H1 (cell line): ENCODE data around the gene SYNPO2L. TPM values are rescaled to one million over a fixed set of nuclear protein-coding genes. Genes with fewer than 3 reads are reported as not detected.

Source experiments
- CTCF ChIA-PET: fragments of 300-600 bp; sonication (Branson Sonifier 250); formaldehyde crosslinking; loops from one replicate; lab custom pipeline; 2021; ENCODE audit not compliant: partially characterized antibody; lab: Charles Lee
- POLR2A ChIA-PET: fragments of 300-600 bp; sonication (Branson Sonifier 250); formaldehyde crosslinking; loops from one replicate; lab custom pipeline; 2021; ENCODE audit warnings: inconsistent platforms; ENCODE audit not compliant: partially characterized antibody; lab: Charles Lee
- DNase-seq, 2 experiments: peaks; one replicate each; pipeline versions ENCODE4 v3.0.0 to v3.0.0-alpha.2; 2010 to 2022; ENCODE audit warnings: low spot score in 2 of 2, low read depth in 1 of 2, mixed read lengths in 1 of 2
- FAIRE-seq: peaks from 2 replicates; lab custom pipeline; 2011; peaks lifted over from hg19 to GRCh38; lab: Jason Lieb, UNC
- H2AFZ ChIP-seq: 2 replicates; pipeline ENCODE4 v1.8.1; 2012; ENCODE audit warnings: low read length, inconsistent platforms
- H2AK5ac ChIP-seq: 2 replicates; pipeline ENCODE4 v1.6.1; 2013; ENCODE audit warnings: low read depth, low read length
- H2BK120ac ChIP-seq: replicated peaks from 2 replicates; pipeline ENCODE3; 2013; ENCODE audit warnings: low read depth, low read length, inconsistent platforms
- H2BK12ac ChIP-seq: 2 replicates; pipeline ENCODE4 v1.6.1; 2013; ENCODE audit warnings: low read depth, low read length
- H2BK15ac ChIP-seq: 2 replicates; pipeline ENCODE4 v1.6.1; 2013; ENCODE audit warnings: low read length
- H2BK20ac ChIP-seq: 2 replicates; pipeline ENCODE4 v1.6.1; 2013; ENCODE audit warnings: low read length
- H2BK5ac ChIP-seq: 2 replicates; pipeline ENCODE4 v1.6.1; 2013; ENCODE audit warnings: low read depth, low read length
- H3K14ac ChIP-seq: 2 replicates; pipeline ENCODE4 v1.6.1; 2013; ENCODE audit warnings: inconsistent platforms; ENCODE audit not compliant: insufficient read length
- H3K18ac ChIP-seq: 2 replicates; pipeline ENCODE4 v1.6.1; 2013; ENCODE audit warnings: low read length; ENCODE audit errors: extremely low read depth
- H3K23ac ChIP-seq: 2 replicates; pipeline ENCODE4 v1.6.1; 2013; ENCODE audit warnings: inconsistent platforms; ENCODE audit not compliant: insufficient read length
- H3K23me2 ChIP-seq: 2 replicates; pipeline ENCODE4 v1.6.1; 2013; ENCODE audit warnings: low read depth, low read length
- H3K27ac ChIP-seq: 2 replicates; pipeline ENCODE4 v1.6.1; 2011; ENCODE audit warnings: low read depth, low read length, inconsistent platforms
- H3K27me3 ChIP-seq, 4 experiments: replicated peaks in 1 of 4; 1 replicate in 1 of 4; 2 replicates in 3 of 4; pipeline versions ENCODE4 v1.6.1 to v1.8.1; 2011 to 2013; ENCODE audit warnings: low read length in 3 of 4, mild to moderate bottlenecking in 3 of 4, inconsistent platforms in 2 of 4, mixed read lengths in 2 of 4, moderate library complexity in 1 of 4; ENCODE audit not compliant: control insufficient read depth in 3 of 4, insufficient read depth in 3 of 4; ENCODE audit errors: extremely low read depth in 1 of 4
- H3K36me3 ChIP-seq, 4 experiments: 2 replicates each; pipeline versions ENCODE4 v1.6.1 to v1.8.1; 2011 to 2013; ENCODE audit warnings: mild to moderate bottlenecking in 4 of 4, low read length in 3 of 4, moderate library complexity in 2 of 4, control low read depth in 1 of 4, inconsistent platforms in 1 of 4; ENCODE audit not compliant: insufficient read depth in 4 of 4, control insufficient read depth in 2 of 4
- H3K4ac ChIP-seq: replicated peaks from 2 replicates; pipeline ENCODE3; 2013; ENCODE audit warnings: low read length, low read depth, mixed read lengths, inconsistent platforms; ENCODE audit not compliant: insufficient read length
- H3K4me1 ChIP-seq, 4 experiments: replicated peaks in 1 of 4; 1 replicate in 1 of 4; 2 replicates in 3 of 4; pipeline versions ENCODE4 v1.6.1 to v1.8.1; 2011 to 2013; ENCODE audit warnings: low read length in 3 of 4, inconsistent platforms in 2 of 4, mixed read lengths in 1 of 4; ENCODE audit not compliant: insufficient read depth in 4 of 4, control insufficient read depth in 3 of 4
- H3K4me2 ChIP-seq, 2 experiments: 2 replicates each; pipeline versions ENCODE4 v1.6.1 to v1.8.1; 2011 to 2013; ENCODE audit warnings: low read depth in 2 of 2, low read length in 2 of 2, control low read depth in 1 of 2, inconsistent platforms in 1 of 2, mild to moderate bottlenecking in 1 of 2; ENCODE audit not compliant: insufficient read depth in 1 of 2
- H3K4me3 ChIP-seq, 4 experiments: fragments of 200-600, 300-600 bp in 1 of 4; sonication (generic), shearing (Covaris generic), sonication (Bioruptor Twin) in 1 of 4; 2 replicates each; pipeline versions ENCODE4 v1.5.1 to v1.8.1; 2011 to 2016; ENCODE audit warnings: low read length in 4 of 4, low read depth in 3 of 4, control low read depth in 2 of 4, inconsistent platforms in 2 of 4, mild to moderate bottlenecking in 2 of 4, mixed read lengths in 1 of 4, moderate library complexity in 1 of 4; ENCODE audit not compliant: insufficient read depth in 2 of 4; ENCODE audit errors: extremely low read depth in 1 of 4
- H3K56ac ChIP-seq: replicated peaks from 2 replicates; pipeline ENCODE3; 2013; ENCODE audit warnings: low read depth, mild to moderate bottlenecking, mixed read lengths, low read length, inconsistent platforms; ENCODE audit not compliant: insufficient read length
- H3K79me1 ChIP-seq: 2 replicates; pipeline ENCODE4 v1.6.1; 2013; ENCODE audit warnings: low read depth, low read length, control low read depth
- H3K79me2 ChIP-seq, 2 experiments: 2 replicates each; pipeline versions ENCODE4 v1.6.1 to v1.8.1; 2012 to 2013; ENCODE audit warnings: low read length in 2 of 2, mild to moderate bottlenecking in 2 of 2, inconsistent platforms in 1 of 2; ENCODE audit not compliant: insufficient read depth in 2 of 2, control insufficient read depth in 1 of 2
- H3K9ac ChIP-seq, 4 experiments: replicated peaks in 1 of 4; 1 replicate in 1 of 4; 2 replicates in 3 of 4; pipeline versions ENCODE4 v1.6.1 to v1.8.1; 2011 to 2013; ENCODE audit warnings: low read depth in 3 of 4, low read length in 3 of 4, control low read depth in 2 of 4, mild to moderate bottlenecking in 2 of 4, moderate library complexity in 2 of 4, inconsistent platforms in 1 of 4; ENCODE audit errors: extremely low read depth in 1 of 4
- H3K9me3 ChIP-seq, 2 experiments: 2 replicates each; pipeline versions ENCODE4 v1.6.1 to v1.8.1; 2012 to 2013; ENCODE audit warnings: mild to moderate bottlenecking in 2 of 2, moderate library complexity in 2 of 2, control low read depth in 1 of 2, inconsistent platforms in 1 of 2, low read depth in 1 of 2, low read length in 1 of 2, mixed read lengths in 1 of 2; ENCODE audit not compliant: insufficient read depth in 2 of 2
- H4K20me1 ChIP-seq, 2 experiments: replicated peaks in 1 of 2; 2 replicates each; pipeline versions ENCODE3 to v1.8.1; 2011 to 2013; ENCODE audit warnings: inconsistent platforms in 2 of 2, low read length in 2 of 2, mild to moderate bottlenecking in 1 of 2; ENCODE audit not compliant: insufficient read depth in 2 of 2, control insufficient read depth in 1 of 2
- H4K5ac ChIP-seq: 2 replicates; pipeline ENCODE4 v1.6.1; 2013; ENCODE audit warnings: low read length, low read depth, mixed read lengths, inconsistent platforms; ENCODE audit not compliant: insufficient read length
- H4K8ac ChIP-seq: 2 replicates; pipeline ENCODE4 v1.8.0; 2013; ENCODE audit warnings: mild to moderate bottlenecking, moderate library complexity, low read length, inconsistent platforms; ENCODE audit not compliant: insufficient read depth; ENCODE audit errors: extremely low read depth
- H4K91ac ChIP-seq: replicated peaks from 2 replicates; pipeline ENCODE3; 2013; ENCODE audit warnings: low read length, mixed read lengths, inconsistent platforms; ENCODE audit not compliant: insufficient read length
- BCL11A ChIP-seq, 2 experiments: IDR thresholded peaks; one replicate each; pipeline ENCODE4 v1.6.1; 2011; ENCODE audit warnings: low read depth in 2 of 2, low read length in 2 of 2, mild to moderate bottlenecking in 2 of 2
- BRCA1 ChIP-seq: IDR thresholded peaks from 2 replicates; pipeline ENCODE4 v1.6.1; 2012; ENCODE audit warnings: low read depth, low read length, improper control_type of control experiment
- FOSL1 ChIP-seq: IDR thresholded peaks from 2 replicates; pipeline ENCODE4 v1.6.1; 2011; ENCODE audit warnings: mild to moderate bottlenecking, low read depth, low read length, moderate library complexity; ENCODE audit not compliant: insufficient read depth
- JUN ChIP-seq: IDR thresholded peaks from 2 replicates; pipeline ENCODE4 v1.6.1; 2011; ENCODE audit warnings: low read depth, mild to moderate bottlenecking, improper control_type of control experiment, low read length
- JUND ChIP-seq: IDR thresholded peaks from 2 replicates; pipeline ENCODE4 v1.6.1; 2011; ENCODE audit warnings: mild to moderate bottlenecking, improper control_type of control experiment, low read length
- POLR2A ChIP-seq, 2 experiments: IDR thresholded peaks; 1 replicate in 1 of 2; 2 replicates in 1 of 2; pipeline ENCODE4 v1.6.1; 2011; ENCODE audit warnings: low read depth in 2 of 2, low read length in 2 of 2, mild to moderate bottlenecking in 2 of 2; ENCODE audit errors: control extremely low read depth in 1 of 2
- POLR2AphosphoS5 ChIP-seq: IDR thresholded peaks from 2 replicates; pipeline ENCODE4 v1.6.1; 2011; ENCODE audit warnings: low read depth, low read length
- POU5F1 ChIP-seq: IDR thresholded peaks from 2 replicates; pipeline ENCODE4 v1.6.1; 2011; ENCODE audit warnings: low read depth, mild to moderate bottlenecking, low read length, moderate library complexity
- RBBP5 ChIP-seq: IDR thresholded peaks from 2 replicates; pipeline ENCODE4 v1.7.1; 2012; ENCODE audit warnings: low read depth, mild to moderate bottlenecking, inconsistent platforms, low read length, moderate library complexity, borderline replicate concordance
- RXRA ChIP-seq: IDR thresholded peaks from 2 replicates; pipeline ENCODE4 v1.6.1; 2011; ENCODE audit warnings: low read depth, mild to moderate bottlenecking, low read length, moderate library complexity; ENCODE audit not compliant: insufficient read depth
- SAP30 ChIP-seq: fragments of 300-600 bp; sonication (generic); IDR thresholded peaks from 2 replicates; pipeline ENCODE4 v1.7.1; 2012; ENCODE audit warnings: low read length, moderate library complexity, mild to moderate bottlenecking, inconsistent platforms; ENCODE audit not compliant: insufficient read depth, insufficient replicate concordance
- SRF ChIP-seq: IDR thresholded peaks from 2 replicates; pipeline ENCODE4 v1.6.1; 2011; ENCODE audit warnings: mild to moderate bottlenecking, low read depth, low read length, moderate library complexity
- TCF12 ChIP-seq: IDR thresholded peaks from 2 replicates; pipeline ENCODE4 v1.6.1; 2011; ENCODE audit warnings: low read depth, mild to moderate bottlenecking, low read length
- TEAD4 ChIP-seq: IDR thresholded peaks from 2 replicates; pipeline ENCODE4 v1.6.1; 2012; ENCODE audit warnings: low read depth, low read length, inconsistent platforms, mixed read lengths
- WGBS, 2 experiments: shearing (Covaris generic) in 1 of 2; methylation state at CpG; one replicate each; pipeline versions ENCODE4 v1.1.6 to v1.1.7; 2013 to 2015; ENCODE audit warnings: low lambda C conversion rate in 2 of 2, mixed read lengths in 2 of 2, inconsistent platforms in 1 of 2, low coverage in 1 of 2, missing lambda C conversion rate in 1 of 2; ENCODE audit not compliant: insufficient replicate concordance in 2 of 2, insufficient coverage in 1 of 2, insufficient read length in 1 of 2; ENCODE audit errors: extremely low coverage in 1 of 2, missing lambda C conversion rate in 1 of 2; 5-methylcytosine and 5-hydroxymethylcytosine counted together
- polyA plus RNA-seq, 7 experiments: library from polyadenylated mRNA; depleted of rRNA in 3 of 7; stranded (reverse) in 5 of 7; unstranded in 2 of 7; fragments of >200 nt in 5 of 7; fragments of 200-250 nt in 2 of 7; gene quantifications; 1 replicate in 5 of 7; 2 replicates in 1 of 7; 4 replicates in 1 of 7; pipeline versions ENCODE4 v1.2.1 to v1.2.3, GENCODE V29; 2011 to 2013; ENCODE audit warnings: missing spikeins in 2 of 7, mixed read lengths in 2 of 7
- total RNA-seq: library from RNA; stranded (reverse); fragmentation: NEBNext Ultra II Directional; extraction: Animal tissue kit (Norgen Biotek cat#: 25700); gene quantifications from 2 replicates; pipeline ENCODE4 v1.2.1, GENCODE V29; 2021

Gene SYNPO2L
- total and polyA plus RNA-seq, 2 of the 8 experiments (the other 6 are each of a cell fraction or from before 2014, with no cell fraction given) = 0.05 to 0.19 TPM

DNA sequence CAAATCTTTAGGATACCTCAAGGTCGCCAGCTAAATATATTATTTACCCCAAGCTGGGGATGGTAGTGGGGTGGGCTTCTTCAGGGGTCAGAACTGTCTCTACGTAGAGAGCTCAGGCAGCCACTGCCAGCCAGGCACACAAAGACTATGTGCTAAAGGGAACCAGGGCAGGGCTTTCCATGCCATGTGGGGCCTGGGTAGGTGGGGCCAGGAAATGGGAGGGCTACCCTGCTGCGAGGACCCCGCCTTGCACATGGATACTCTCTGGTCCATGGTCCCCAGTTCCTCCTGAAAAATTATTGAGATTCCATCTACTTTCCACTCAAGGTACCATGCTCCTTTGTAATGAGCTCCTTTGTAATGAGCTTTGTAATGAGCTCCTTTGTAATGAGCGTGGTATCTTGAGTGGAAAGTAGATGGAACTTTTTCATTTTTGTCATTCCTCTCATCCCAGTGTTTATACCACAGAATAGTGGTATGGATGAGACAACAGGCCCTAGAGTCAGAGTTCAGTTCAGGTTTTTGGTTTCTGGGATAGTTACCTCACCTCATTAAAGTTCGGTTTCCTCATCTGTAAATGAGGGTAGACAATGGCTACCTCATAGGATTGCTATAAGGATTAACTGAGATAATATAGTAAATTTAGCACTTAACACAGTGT is 5.8 kb downstream of the SYNPO2L start:
- peaks cover 0 to 15% (median 9%) of the 10 kb centered on the region in 4 experiments; a peak in 6 of 7 replicates for H3K4me1 ChIP-seq
- H3K23me2 ChIP-seq = peaks cover 9% of the 10 kb centered on the region; the same call in 1 of the 2 replicates
- H2AK5ac ChIP-seq = no peak overlapping the region
- no peak overlapping the region for H3K14ac ChIP-seq
- H4K20me1 ChIP-seq = peaks cover 0 to 2% of the 10 kb centered on the region in 2 experiments
- H3K79me1 ChIP-seq = no peaks in the 10 kb centered on the region
- H3K36me3 ChIP-seq = no peaks in the 10 kb centered on the region
- H3K79me2 ChIP-seq = no peaks in the 10 kb centered on the region
- no peak overlapping the region for H4K91ac ChIP-seq
- no peak overlapping the region for H2BK12ac ChIP-seq
- H3K23ac ChIP-seq = no peak overlapping the region
- no peak overlapping the region for H4K5ac ChIP-seq
- no peak overlapping the region for H4K8ac ChIP-seq
- H2BK20ac ChIP-seq = no peak overlapping the region
- H3K4me2 ChIP-seq = no peak overlapping the region
- no peak overlapping the region for H3K18ac ChIP-seq
- no peak overlapping the region for H2BK120ac ChIP-seq
- DNase-seq (no peak), FAIRE-seq (no peak)
- H3K9ac ChIP-seq = no peak overlapping the region
- no peak overlapping the region for H3K4ac ChIP-seq
- no peak overlapping the region for H2BK5ac ChIP-seq
- H3K27me3 ChIP-seq = no peaks in the 10 kb centered on the region
- H2BK15ac ChIP-seq = no peak overlapping the region
- no peak overlapping the region for H2AFZ ChIP-seq
- ChIA-PET CTCF (interaction anchor here (0.6 to 14.5 kb wide), 2 partner anchors 45 to 118 kb away, joined by 5 to 271 read pairs; no protein-coding TSS in a partner anchor), POLR2A (interaction anchor here (0.6 to 1.5 kb wide), 3 partner anchors 8 to 253 kb away, joined by 3 to 4 read pairs (median 3); partner anchors contain the start of gene MYOZ1)
- H3K9me3 ChIP-seq = no peaks in the 10 kb centered on the region
- no peak overlapping the region for H3K4me3 ChIP-seq
- H3K27ac ChIP-seq = no peak overlapping the region
- 92% methylated on average over 6 of the region's 6 CpGs; no CpG with 5 or more reads in 1 of the 2 experiments for WGBS, 2 experiments
- no peak overlapping the region for H3K56ac ChIP-seq
- no peak for TF ChIP-seq BCL11A (IDR thresholded peaks at IDR 0.05; ENCODE audit: low read depth in 2 of 2, low read length in 2 of 2)
- no peak for TF ChIP-seq SRF
- no peak for TF ChIP-seq TEAD4
- TF ChIP-seq RXRA = no peak
- no peak for TF ChIP-seq POLR2AphosphoS5
- no peak for TF ChIP-seq BRCA1
- TF ChIP-seq SAP30 = no peak
- TF ChIP-seq TCF12 = no peak
- TF ChIP-seq FOSL1 = no peak
- no peak for TF ChIP-seq POU5F1
- TF ChIP-seq POLR2A (IDR thresholded peaks at IDR 0.05; ENCODE audit: control extremely low read depth in 1 of 2, low read depth in 2 of 2, low read length in 2 of 2) = no peak
- no peak for TF ChIP-seq JUND
- TF ChIP-seq RBBP5 = no peak
- no peak for TF ChIP-seq JUN
